Measurements from ENCODE around the gene SLC25A5. TPM values are rescaled to one million over a fixed set of nuclear protein-coding genes. Genes with fewer than 3 reads are reported as not detected.
"Not testable (repeated sequence)": the region's sequence is repeated elsewhere in the genome, so short reads cannot be mapped to it uniquely, and the experiment has no call there.

Gene SLC25A5
- total RNA-seq, 1 experiment from 2014 or later: 454 TPM

DNA sequence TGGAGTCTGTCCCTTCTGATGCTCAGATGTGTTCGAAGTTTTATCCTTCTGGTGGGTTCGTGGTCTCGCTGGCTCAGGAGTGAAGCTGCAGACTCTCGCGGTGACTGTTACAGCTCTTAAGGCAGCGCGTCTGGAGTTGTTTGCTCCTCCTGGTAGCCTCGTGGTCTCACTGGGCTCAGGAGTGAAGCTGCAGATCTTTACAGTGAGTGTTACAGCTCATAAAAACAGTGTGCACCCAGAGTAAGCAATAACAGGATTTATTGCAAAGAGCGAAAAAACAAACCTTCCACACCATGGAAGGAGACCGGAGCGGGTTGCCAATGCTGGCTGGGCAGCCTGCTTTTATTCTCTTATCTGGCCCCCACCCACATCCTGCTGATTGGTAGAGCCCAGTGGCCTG, 18.5 kb downstream of the SLC25A5 start:
- Mint-ChIP-seq H3K27me3 (ENCODE audit: low read depth) (peaks cover 27% of the 10 kb centered on the region), H3K27ac (no peak overlapping the region; a peak in 1 of 7 replicates), H3K9me3 (peaks cover 78% of the 10 kb centered on the region in 2 experiments), H3K36me3 (ENCODE audit: insufficient read depth in 1 of 3, low read depth in 3 of 3) (peaks cover 0 to 6% (median 4%) of the 10 kb centered on the region in 3 experiments; a peak in 3 of 7 replicates), H3K4me3 (no peak overlapping the region), H3K4me1 (no peaks in the 10 kb centered on the region)
- Histone ChIP-seq H4K91ac (ENCODE audit: insufficient read length, low read depth, low read length) (no peak overlapping the region), H2BK12ac (ENCODE audit: insufficient read length, low read depth, low read length) (no peak overlapping the region), H4K20me1 (ENCODE audit: control insufficient read depth, insufficient read depth, insufficient read length) (no peaks in the 10 kb centered on the region), H2BK15ac (ENCODE audit: low read depth, low read length) (no peak overlapping the region), H3K9me3 (ENCODE audit: control insufficient read depth, low read depth, low read length) (peaks cover 9% of the 10 kb centered on the region), H3K4ac (ENCODE audit: low read depth, low read length) (no peak overlapping the region), H2BK20ac (ENCODE audit: low read depth, low read length, poor library complexity, severe bottlenecking) (no peak overlapping the region), H2AK5ac (ENCODE audit: insufficient read length, low read length) (no peak overlapping the region), H2BK5ac (ENCODE audit: insufficient read length, low read length) (no peak overlapping the region), H3K4me1 (ENCODE audit: insufficient read depth, low read length) (no peaks in the 10 kb centered on the region), H3K18ac (ENCODE audit: insufficient read length, low read depth, low read length) (no peak overlapping the region), H3T11ph (ENCODE audit: low read length) (no peak overlapping the region), H3K27me3 (ENCODE audit: insufficient read depth, low read length) (no peaks in the 10 kb centered on the region), H3K14ac (ENCODE audit: insufficient read depth, low read length) (no peak overlapping the region), H3K9ac (ENCODE audit: extremely low read depth, insufficient read length, low read length) (no peak overlapping the region), H2BK120ac (ENCODE audit: low read depth, low read length, poor library complexity, severe bottlenecking) (no peak overlapping the region), H3K23ac (ENCODE audit: insufficient read length, low read depth, low read length) (no peak overlapping the region), H3K23me2 (ENCODE audit: insufficient read length, low read depth, low read length, poor library complexity, severe bottlenecking) (no peaks in the 10 kb centered on the region), H3K79me1 (ENCODE audit: insufficient read depth, low read depth, low read length, poor library complexity, severe bottlenecking) (no peaks in the 10 kb centered on the region), H2AFZ (ENCODE audit: low read length) (no peak overlapping the region), H4K8ac (replicated peaks; ENCODE audit: insufficient read length, low read depth, low read length) (no peak overlapping the region), H3K79me2 (ENCODE audit: insufficient read depth, low read length) (no peaks in the 10 kb centered on the region), H4K5ac (ENCODE audit: insufficient read length, low read depth, low read length) (no peak overlapping the region), H3K27ac (ENCODE audit: insufficient read length, low read depth, low read length) (no peak overlapping the region), H3K4me2 (ENCODE audit: insufficient read depth, insufficient read length, low read length) (no peak overlapping the region), H3K56ac (ENCODE audit: insufficient read length, low read depth, low read length) (no peak overlapping the region)
- no CpG with 5 or more reads among the region's 11 CpGs for WGBS (ENCODE audit: extremely low coverage, insufficient read length, low lambda C conversion rate)
- DNase-seq: no peak
- TF ChIP-seq, protein P1, sequence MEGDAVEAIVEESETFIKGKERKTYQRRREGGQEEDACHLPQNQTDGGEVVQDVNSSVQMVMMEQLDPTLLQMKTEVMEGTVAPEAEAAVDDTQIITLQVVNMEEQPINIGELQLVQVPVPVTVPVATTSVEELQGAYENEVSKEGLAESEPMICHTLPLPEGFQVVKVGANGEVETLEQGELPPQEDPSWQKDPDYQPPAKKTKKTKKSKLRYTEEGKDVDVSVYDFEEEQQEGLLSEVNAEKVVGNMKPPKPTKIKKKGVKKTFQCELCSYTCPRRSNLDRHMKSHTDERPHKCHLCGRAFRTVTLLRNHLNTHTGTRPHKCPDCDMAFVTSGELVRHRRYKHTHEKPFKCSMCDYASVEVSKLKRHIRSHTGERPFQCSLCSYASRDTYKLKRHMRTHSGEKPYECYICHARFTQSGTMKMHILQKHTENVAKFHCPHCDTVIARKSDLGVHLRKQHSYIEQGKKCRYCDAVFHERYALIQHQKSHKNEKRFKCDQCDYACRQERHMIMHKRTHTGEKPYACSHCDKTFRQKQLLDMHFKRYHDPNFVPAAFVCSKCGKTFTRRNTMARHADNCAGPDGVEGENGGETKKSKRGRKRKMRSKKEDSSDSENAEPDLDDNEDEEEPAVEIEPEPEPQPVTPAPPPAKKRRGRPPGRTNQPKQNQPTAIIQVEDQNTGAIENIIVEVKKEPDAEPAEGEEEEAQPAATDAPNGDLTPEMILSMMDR (conservative IDR thresholded peaks at IDR 0.05): no peak

DNA sequence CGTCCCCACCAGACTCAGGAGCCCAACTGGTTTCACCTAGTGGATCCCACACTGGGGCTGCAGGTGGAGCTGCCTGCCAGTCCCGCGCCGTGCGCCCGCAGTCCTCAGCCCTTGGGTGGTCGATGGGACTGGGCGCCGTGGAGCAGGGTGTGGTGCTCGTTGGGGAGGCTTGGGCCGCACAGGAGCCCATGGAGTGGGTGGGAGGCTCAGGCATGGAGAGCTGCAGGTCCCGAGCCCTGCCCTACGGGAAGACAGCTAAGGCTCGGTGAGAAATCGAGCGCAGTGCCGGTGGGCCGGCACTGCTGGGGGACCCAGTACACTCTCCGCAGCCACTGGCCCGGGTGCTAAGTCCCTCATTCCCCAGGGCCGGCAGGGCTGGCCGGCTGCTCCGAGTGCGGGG, 19.5 kb downstream of the SLC25A5 start:
- H4K91ac ChIP-seq (ENCODE audit: insufficient read length, low read depth, low read length); H3K14ac ChIP-seq (ENCODE audit: insufficient read depth, low read length); H3K18ac ChIP-seq (ENCODE audit: insufficient read length, low read depth, low read length); H3K4me1 ChIP-seq (ENCODE audit: insufficient read depth, low read length); H3K4ac ChIP-seq (ENCODE audit: low read depth, low read length); H3K79me2 ChIP-seq (ENCODE audit: insufficient read depth, low read length); H4K20me1 ChIP-seq (ENCODE audit: control insufficient read depth, insufficient read depth, insufficient read length); H2BK12ac ChIP-seq (ENCODE audit: insufficient read length, low read depth, low read length); H3K23me2 ChIP-seq (ENCODE audit: insufficient read length, low read depth, low read length, poor library complexity, severe bottlenecking); DNase-seq; H2BK15ac ChIP-seq (ENCODE audit: low read depth, low read length); H3K27ac ChIP-seq (ENCODE audit: insufficient read length, low read depth, low read length); H3K4me2 ChIP-seq (ENCODE audit: insufficient read depth, insufficient read length, low read length); H3K23ac ChIP-seq (ENCODE audit: insufficient read length, low read depth, low read length); H4K5ac ChIP-seq (ENCODE audit: insufficient read length, low read depth, low read length); H3K27ac Mint-ChIP-seq; H3T11ph ChIP-seq (ENCODE audit: low read length); H3K36me3 Mint-ChIP-seq (ENCODE audit: insufficient read depth in 1 of 3, low read depth in 3 of 3); H2AFZ ChIP-seq (ENCODE audit: low read length); H3K27me3 ChIP-seq (ENCODE audit: insufficient read depth, low read length); H2AK5ac ChIP-seq (ENCODE audit: insufficient read length, low read length); H2BK5ac ChIP-seq (ENCODE audit: insufficient read length, low read length); H3K9ac ChIP-seq (ENCODE audit: extremely low read depth, insufficient read length, low read length); H2BK120ac ChIP-seq (ENCODE audit: low read depth, low read length, poor library complexity, severe bottlenecking); H4K8ac ChIP-seq (replicated peaks; ENCODE audit: insufficient read length, low read depth, low read length); H3K79me1 ChIP-seq (ENCODE audit: insufficient read depth, low read depth, low read length, poor library complexity, severe bottlenecking); H2BK20ac ChIP-seq (ENCODE audit: low read depth, low read length, poor library complexity, severe bottlenecking); H3K4me3 Mint-ChIP-seq; H3K56ac ChIP-seq (ENCODE audit: insufficient read length, low read depth, low read length); H3K4me1 Mint-ChIP-seq: not testable (repeated sequence)
- Mint-ChIP-seq H3K27me3 (ENCODE audit: low read depth) (peaks cover 17% of the 10 kb centered on the region), H3K9me3 (peaks cover 79 to 81% of the 10 kb centered on the region in 2 experiments)
- no CpG with 5 or more reads among the region's 24 CpGs for WGBS (ENCODE audit: extremely low coverage, insufficient read length, low lambda C conversion rate)
- peaks cover 13% of the 10 kb centered on the region for H3K9me3 ChIP-seq (ENCODE audit: control insufficient read depth, low read depth, low read length)
